ENCODE results near the gene LAPTM5. TPM values are rescaled to one million over a fixed set of nuclear protein-coding genes. Genes with fewer than 3 reads are reported as not detected.

Gene LAPTM5
- total RNA-seq, 1 donor from 2014 or later = 0.77 TPM

GRCh38 chr1:30775433-30775975 is 17.9 kb upstream of the LAPTM5 start:
- Histone ChIP-seq H3K9me3 (ENCODE audit: insufficient read depth, low read depth, low read length) (no peaks in the 10 kb centered on the region), H3K4me1 (ENCODE audit: insufficient read depth, low read length) (peaks cover 13% of the 10 kb centered on the region), H3K36me3 (ENCODE audit: insufficient read depth, low read length) (no peaks in the 10 kb centered on the region), H3K79me2 (ENCODE audit: insufficient read depth, low read length) (no peaks in the 10 kb centered on the region), H4K20me1 (ENCODE audit: insufficient read depth, low read length) (no peaks in the 10 kb centered on the region), H3K27ac (ENCODE audit: low read depth, low read length) (no peak overlapping the region), H3K4me3 (ENCODE audit: insufficient read depth, low read depth, low read length) (no peak overlapping the region), H3K27me3 (ENCODE audit: insufficient read depth, low read length) (peaks cover 10% of the 10 kb centered on the region), H2AFZ (ENCODE audit: low read depth, low read length) (no peak overlapping the region), H3K9ac (ENCODE audit: low read length) (no peak overlapping the region), H3K4me2 (ENCODE audit: low read length) (no peak overlapping the region)
- no peaks in the 10 kb centered on the region for H3K9me3 Mint-ChIP-seq (ENCODE audit: unreplicated experiment)
- H3K4me1 Mint-ChIP-seq (ENCODE audit: low read depth, unreplicated experiment) = peaks cover 2% of the 10 kb centered on the region
- no peak overlapping the region for H3K27ac Mint-ChIP-seq (ENCODE audit: unreplicated experiment)
- H3K36me3 Mint-ChIP-seq (ENCODE audit: low read depth, unreplicated experiment) = no peaks in the 10 kb centered on the region
- no peak overlapping the region for H3K4me3 Mint-ChIP-seq (ENCODE audit: unreplicated experiment)
- FAIRE-seq (no peak), DNase-seq (ENCODE audit: low read depth) (no peak)
- TF ChIP-seq EZH2 (IDR thresholded peaks at IDR 0.05; ENCODE audit: insufficient read depth, low read length) = no peak
- TF ChIP-seq CTCF (IDR thresholded peaks at IDR 0.05; ENCODE audit: insufficient read depth, low read depth, low read length) = no peak
- peaks cover 31% of the 10 kb centered on the region for H3K27me3 Mint-ChIP-seq (ENCODE audit: low read depth, unreplicated experiment)

DNA sequence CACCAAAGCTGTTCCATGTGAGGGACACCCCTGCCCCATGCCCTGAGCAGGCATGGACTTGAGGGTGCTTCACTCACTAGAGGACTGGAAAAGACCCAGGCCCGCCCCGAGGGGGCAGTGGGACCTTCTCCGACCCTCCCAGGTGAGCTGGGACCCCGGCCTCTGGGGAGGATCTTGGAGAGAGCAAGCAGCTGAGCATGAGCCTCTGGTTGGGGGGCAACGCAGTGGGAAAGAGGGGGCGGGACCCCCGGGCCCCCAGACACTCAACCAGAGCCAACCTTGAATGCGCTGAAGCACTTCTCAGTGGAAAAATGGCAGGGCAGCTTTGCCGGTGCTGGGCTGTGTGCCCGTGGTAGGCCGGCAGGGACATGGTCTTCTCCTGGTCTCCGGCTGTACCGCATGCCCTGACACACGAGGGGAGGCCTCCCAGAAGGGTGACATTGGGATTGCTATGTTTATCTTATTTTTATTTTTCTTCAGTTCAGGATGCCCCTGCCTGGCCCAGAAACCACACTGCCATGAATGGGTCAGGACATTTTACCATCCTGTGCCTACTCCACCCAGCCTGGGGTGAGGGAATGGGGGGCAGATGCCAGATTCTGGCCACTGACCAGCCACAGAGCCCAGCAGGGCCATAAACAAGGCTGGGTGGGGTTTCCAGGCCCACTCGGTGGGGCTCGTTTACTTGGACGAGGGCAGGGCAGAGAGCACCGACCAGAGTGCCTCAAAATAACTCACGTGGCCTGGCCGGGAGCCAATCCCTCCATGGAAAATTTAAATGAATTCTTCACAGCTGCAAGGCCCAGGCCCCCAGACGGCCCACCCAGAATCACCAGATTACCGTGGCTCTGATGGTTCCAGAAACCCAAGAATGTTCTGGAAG is 17.2 kb upstream of the LAPTM5 start:
- Histone ChIP-seq H3K36me3 (ENCODE audit: insufficient read depth, low read length) (no peaks in the 10 kb centered on the region), H3K27me3 (ENCODE audit: insufficient read depth, low read length) (peaks cover 10% of the 10 kb centered on the region), H3K4me1 (ENCODE audit: insufficient read depth, low read length) (peaks cover 13% of the 10 kb centered on the region), H3K4me2 (ENCODE audit: low read length) (no peak overlapping the region), H3K9ac (ENCODE audit: low read length) (no peak overlapping the region), H3K9me3 (ENCODE audit: insufficient read depth, low read depth, low read length) (no peaks in the 10 kb centered on the region), H2AFZ (ENCODE audit: low read depth, low read length) (no peak overlapping the region), H3K79me2 (ENCODE audit: insufficient read depth, low read length) (no peaks in the 10 kb centered on the region), H4K20me1 (ENCODE audit: insufficient read depth, low read length) (no peaks in the 10 kb centered on the region), H3K27ac (ENCODE audit: low read depth, low read length) (no peak overlapping the region), H3K4me3 (ENCODE audit: insufficient read depth, low read depth, low read length) (no peak overlapping the region)
- FAIRE-seq (no peak), DNase-seq (ENCODE audit: low read depth) (no peak)
- Mint-ChIP-seq H3K4me3 (ENCODE audit: unreplicated experiment) (no peak overlapping the region), H3K9me3 (ENCODE audit: unreplicated experiment) (no peaks in the 10 kb centered on the region), H3K27me3 (ENCODE audit: low read depth, unreplicated experiment) (peaks cover 29% of the 10 kb centered on the region), H3K4me1 (ENCODE audit: low read depth, unreplicated experiment) (peaks cover 2% of the 10 kb centered on the region), H3K36me3 (ENCODE audit: low read depth, unreplicated experiment) (no peaks in the 10 kb centered on the region), H3K27ac (ENCODE audit: unreplicated experiment) (no peak overlapping the region)
- TF ChIP-seq EZH2 (IDR thresholded peaks at IDR 0.05; ENCODE audit: insufficient read depth, low read length) = no peak
- TF ChIP-seq CTCF (IDR thresholded peaks at IDR 0.05; ENCODE audit: insufficient read depth, low read depth, low read length) = no peak
